Right hindlimb (tissue), 1 donor: Measurements from ENCODE around the gene SLC16A5.
A peak's percentile ranks its signal among the peaks of the same experiment; 100 is the strongest.
"Not testable (repeated sequence)": the region's sequence is repeated elsewhere in the genome, so short reads cannot be mapped to it uniquely, and the experiment has no call there.

Experiments
- DNase-seq: peaks from one replicate; pipeline ENCODE4 v3.0.0-alpha.2; 2018

SLC16A5 gene, protein sequence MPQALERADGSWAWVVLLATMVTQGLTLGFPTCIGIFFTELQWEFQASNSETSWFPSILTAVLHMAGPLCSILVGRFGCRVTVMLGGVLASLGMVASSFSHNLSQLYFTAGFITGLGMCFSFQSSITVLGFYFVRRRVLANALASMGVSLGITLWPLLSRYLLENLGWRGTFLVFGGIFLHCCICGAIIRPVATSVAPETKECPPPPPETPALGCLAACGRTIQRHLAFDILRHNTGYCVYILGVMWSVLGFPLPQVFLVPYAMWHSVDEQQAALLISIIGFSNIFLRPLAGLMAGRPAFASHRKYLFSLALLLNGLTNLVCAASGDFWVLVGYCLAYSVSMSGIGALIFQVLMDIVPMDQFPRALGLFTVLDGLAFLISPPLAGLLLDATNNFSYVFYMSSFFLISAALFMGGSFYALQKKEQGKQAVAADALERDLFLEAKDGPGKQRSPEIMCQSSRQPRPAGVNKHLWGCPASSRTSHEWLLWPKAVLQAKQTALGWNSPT

DNA sequence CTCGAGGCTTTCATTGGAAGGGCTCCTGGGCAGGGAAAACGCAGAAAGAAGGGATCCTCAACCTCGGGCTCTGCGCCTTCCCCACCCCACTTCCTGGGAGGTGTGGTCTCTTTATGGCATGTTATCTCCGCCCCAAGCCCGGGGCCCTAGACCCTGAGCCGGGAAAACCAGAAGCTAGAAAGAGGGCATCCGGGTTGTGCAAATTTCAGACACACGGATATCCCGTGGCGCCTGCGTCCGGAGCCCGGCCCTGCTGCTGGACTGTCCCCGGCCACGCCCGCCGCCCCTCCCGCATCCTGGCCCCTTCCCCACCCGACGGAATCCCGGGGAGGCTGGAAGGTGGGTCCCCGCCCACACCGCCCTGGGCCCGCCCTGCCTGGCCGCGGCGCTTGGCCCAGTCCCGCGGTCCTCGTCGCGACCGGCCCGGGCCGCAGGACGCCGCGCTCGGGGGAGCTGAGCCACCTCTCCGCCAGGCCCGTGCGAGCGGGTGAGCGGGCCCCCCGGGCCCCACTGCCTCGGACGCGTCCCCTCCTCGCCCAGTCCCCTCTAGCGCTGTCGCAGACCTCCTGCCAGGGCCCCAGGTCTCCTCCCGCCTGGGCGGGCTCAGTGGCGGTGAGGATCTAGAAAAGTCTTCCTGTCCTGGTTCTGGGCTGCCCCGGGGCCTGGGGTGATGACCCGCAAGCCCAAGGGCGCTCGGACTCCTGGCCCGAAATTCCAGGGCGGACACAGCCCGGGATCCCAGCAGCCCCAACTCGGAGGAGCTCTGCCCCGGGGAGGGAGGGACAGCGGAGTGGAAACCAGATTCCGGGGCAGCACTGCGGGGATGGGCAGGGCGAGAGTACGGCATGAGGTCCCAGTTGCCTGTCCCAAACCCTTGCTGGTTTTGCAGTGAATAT lies at the start of gene SLC16A5:
SLC16A5 (plus strand) TSS at position 397 of the 896 bp plus-strand sequence. CDS start 5,683 bp downstream, outside the sequence.
- peak; percentile 92 for DNase-seq

DNA sequence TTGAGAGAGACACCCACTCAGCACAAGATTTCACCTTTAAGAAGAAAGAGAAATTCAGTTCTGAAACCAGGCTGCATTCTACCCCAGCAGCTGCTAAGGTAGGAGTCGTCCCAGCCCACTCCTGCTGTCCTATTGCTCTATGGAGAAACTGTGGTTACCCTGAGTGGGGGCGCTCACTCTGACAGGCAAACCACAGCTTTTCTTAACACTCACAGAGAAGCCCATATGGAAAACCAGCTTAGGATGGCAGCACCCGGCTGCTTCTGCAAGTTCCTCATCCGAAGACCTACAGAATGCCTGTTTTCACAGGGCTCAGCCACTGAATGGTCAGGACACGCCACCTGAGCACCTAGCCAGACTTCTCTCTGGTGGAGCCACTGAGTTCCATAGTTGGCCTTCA lies 48.5 kb upstream of the SLC16A5 start:
- DNase-seq, result no peak

DNA sequence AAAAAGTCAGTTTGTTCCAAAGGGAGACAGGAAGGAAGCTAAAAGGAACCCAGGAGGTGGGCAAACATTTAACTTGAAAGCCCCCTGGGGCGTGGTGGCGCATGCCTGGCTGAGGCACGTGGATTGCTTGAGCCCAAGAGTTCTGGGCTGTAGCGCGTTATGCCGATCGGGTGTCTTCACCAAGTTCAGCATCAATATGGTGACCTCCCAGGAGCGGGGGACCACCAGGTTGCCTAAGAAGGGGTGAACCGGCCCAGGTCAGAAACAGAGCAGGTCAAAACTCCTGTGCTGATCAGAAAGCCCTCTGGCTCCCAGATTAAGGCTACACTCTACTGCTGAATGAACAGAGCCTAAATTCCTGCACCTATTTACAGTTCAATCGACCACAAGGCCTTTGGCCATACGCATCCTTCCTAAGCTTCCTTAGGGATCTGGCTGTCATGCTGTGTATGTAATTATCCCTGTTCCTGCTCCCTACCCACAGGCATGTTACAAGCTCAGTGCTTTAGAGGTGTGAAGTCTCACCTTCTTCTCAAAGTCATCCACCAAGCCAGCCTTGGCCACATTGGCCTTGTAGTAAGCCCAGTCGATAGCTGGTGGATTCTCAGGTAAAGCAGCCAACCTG lies 46.0 kb upstream of the SLC16A5 start:
- no peak for DNase-seq

DNA sequence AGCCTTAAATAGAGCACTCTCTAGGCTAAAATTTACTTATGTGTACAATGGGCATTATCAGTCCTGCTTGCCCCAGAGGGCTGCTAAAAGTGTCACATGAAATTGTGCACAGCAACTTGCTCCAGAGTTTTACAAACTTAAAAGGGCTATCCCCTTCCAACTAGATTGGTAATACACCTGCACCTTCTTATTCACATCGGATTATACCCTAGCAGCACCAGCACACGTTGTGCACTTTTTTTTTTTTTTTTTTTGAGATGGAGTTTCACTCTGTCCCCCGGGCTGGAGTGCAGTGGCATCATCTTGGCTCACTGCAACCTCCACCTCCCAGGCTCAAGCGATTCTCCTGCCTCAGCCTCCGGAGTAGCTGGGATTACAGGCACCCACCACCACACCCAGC lies 44.0 kb upstream of the SLC16A5 start:
- not testable (repeated sequence) for DNase-seq

DNA sequence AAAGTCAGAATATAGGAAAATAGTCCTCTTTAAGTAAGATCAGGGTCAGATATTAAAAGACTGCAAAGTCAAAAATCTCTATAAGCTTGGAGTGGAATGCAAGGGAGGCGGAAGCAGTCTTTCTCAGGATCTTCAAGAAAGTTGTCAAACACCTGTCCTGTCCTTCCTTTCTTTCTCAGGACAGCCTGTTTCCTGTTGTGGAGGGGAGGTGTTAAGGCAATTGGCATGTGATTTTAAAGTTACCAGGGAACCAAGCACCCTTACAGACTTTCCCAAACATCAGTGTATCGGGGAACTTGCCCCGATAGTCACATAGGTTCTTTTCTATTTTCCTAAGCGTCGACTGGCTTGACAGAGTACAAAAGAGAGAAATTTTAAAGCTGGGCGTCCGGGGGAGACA lies 43.0 kb upstream of the SLC16A5 start:
- DNase-seq, result no peak

DNA sequence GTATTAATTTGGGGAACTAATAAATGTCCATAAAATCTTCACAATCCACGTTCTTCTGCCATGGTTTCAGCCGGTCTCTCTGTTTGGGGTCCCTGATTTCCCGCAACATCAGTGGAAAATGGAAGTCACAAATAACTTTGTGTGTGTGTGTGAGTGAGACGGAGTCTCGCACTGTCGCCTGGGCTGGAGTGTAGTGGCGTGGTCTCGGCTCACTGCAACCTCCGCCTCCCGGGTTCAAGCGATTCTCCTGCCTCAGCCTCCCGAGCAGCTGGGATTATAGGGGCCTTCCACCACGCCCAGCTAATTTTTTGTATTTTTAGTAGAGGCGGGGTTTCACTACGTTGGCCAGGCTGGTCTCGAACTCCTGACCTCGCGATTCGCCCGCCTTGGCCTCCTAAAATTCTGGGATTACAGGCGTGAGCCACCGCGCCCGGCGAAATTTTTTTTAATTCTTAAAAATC lies 41.8 kb upstream of the SLC16A5 start:
- DNase-seq, result not testable (repeated sequence)

DNA sequence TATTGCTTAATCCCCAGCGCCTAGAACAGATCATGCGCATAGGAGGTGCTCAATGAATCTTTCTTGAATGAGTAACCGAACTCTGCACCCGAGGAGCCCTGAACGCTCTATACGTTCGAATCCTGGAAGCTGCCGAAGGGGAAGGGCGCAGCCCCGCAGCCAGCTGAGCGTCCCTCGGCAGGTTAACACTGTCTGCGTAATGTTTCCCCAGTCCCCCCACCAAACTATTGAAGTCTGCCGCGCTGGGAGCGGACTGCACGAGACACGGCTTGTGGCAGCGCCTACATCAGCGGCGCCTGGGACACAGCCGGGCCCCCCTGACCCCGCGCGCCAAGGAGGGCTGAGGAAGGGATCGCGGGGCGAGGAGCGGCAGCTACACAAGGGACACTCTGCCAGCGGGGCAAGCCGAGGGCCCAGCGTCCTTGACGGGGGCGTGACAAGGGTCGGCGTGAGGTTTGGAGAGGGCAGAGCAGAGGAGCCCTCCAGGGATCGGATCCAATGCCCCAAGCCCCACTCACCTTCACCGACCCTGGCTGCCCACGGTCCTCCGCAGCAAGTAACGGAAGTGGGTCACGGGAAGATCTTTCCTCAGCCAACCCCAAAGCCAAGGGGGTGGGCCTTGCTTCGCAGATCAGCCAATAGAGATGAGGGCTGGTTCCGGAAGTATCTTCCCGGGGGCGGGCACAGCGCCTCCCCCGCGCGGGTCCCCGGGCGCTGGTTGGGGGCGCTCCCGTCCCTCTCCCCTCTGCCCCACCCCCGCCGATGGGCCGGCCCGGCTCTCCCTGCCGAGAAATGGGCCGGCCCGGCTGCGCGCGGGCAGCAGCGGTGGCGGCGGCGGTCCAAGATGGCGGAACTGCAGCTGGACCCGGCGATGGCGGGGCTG lies 41.1 kb upstream of the SLC16A5 start, which contains the start of the genes ATP5PD and KCTD2:
ATP5PD (minus strand) TSS at position 563 of the 883 bp plus-strand sequence. CDS start 4,319 bp downstream, outside the sequence.
KCTD2 (plus strand) TSS at position 819 of the 883 bp plus-strand sequence; CDS start at position 845, 26 bp downstream.
- DNase-seq, result peak; percentile 98

DNA sequence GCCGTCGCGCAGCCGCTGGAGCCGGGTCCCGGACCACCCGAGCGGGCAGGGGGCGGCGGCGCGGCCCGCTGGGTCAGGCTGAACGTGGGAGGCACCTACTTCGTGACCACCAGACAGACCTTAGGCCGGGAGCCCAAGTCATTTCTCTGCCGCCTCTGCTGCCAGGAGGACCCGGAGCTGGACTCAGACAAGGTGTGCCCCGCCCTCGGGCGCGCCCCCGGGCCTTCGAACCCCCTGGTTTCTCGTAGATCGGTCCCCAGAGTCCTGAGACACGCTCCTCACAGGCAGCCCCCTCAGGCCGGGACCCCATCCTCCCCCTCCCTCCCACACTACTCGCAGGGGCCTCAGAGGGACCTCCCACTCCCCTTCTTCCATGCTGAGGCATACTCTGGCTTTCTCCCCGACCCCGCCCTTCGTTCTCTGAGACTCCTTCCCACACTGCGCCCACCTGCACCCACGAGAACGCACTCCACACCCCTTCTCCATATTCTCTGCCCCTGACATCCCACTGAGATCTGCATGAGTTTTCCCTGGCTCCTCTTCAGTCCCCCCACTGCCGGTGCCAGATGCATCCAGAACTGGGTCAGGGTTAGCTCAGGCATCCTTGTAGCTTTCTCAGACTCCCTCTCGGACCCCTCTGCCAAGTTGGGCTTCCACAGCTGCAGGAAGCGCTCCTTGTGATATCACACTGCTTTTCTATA lies 40.2 kb upstream of the SLC16A5 start:
- DNase-seq, result peak; percentile 61

DNA sequence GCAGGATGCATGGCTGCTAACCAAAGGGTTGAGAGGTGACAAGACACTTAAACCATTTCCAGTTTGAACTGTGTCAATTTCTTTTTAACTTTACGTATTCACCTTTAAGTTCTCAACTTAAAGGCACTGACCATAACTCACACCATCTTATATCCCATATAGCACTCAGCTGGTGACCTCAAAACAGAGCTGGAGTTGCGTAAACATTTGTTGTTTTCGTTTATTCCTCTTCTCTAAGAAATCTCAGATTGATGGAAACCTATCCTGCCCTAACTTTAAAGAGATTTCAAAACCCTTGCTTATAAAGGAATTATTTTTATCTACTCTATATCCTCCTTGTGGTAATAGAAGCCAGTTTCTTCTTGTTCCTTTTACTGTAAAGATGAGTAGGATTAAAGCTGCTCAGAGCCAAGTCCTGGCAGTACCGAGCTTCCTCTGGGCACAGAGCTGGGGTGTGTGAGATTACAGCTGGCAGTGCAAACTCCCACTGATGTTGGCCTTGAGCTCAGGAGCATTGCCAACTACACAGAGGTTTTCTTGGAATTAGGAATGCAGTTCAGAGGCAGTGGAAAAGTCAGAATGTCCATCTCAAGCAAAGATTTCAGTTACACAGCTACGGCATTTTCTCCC lies 39.4 kb upstream of the SLC16A5 start:
- peak; percentile 70 for DNase-seq

DNA sequence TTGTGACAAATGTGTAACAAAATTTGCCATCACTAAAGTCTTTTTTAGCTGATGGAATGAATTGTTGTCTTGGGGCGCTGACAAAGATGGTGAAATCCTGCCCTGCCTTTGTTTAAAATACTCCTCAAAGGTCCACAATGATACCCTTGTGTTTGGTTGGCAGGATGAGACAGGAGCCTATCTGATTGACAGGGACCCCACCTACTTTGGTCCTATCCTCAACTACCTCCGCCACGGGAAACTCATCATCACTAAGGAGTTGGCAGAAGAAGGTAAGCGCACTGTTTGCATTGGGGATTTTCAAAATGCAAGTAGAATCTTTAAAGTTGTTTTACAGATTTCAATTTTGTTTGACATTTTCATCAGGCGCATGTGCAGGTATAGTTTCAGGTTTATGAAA lies 38.7 kb upstream of the SLC16A5 start:
- DNase-seq, result no peak

DNA sequence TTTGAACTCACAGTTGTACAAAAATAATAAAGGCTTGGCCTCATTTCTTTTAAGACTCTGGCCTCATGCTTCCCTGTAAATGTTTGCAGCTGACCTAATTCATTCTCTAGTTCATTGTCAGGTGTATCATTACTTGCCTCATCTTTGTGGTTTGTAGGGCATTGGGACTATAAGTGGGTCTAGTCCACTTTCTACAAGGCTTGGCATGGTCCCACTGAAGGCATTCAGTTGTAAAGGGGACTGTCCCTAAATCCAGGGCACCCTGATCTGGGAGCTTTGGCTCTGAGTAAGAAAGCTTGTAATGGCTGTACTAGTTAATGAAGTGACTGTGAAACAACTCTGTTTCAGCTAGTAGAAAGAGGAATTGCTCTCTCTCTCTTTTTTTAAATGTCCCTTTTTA lies 38.0 kb upstream of the SLC16A5 start:
- no peak for DNase-seq

DNA sequence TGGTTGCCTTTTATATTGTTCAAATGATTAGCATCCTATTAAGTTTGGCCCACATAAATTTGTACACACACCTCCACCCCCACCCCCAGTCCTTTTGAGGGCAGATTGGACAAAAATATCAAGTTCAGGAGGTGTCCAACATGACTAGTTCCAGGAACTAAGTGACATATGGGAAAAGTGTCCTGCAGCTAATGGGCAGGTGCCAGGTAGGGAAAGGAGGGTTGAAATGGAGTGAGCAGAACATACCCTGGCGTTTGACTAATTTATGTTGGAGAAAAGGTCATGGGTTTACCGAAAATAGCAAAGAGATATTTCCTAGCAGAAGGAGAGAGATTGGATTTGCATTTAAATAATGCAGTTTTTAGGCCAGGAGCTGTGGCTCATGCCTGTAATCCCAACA lies 35.8 kb upstream of the SLC16A5 start:
- no peak for DNase-seq

DNA sequence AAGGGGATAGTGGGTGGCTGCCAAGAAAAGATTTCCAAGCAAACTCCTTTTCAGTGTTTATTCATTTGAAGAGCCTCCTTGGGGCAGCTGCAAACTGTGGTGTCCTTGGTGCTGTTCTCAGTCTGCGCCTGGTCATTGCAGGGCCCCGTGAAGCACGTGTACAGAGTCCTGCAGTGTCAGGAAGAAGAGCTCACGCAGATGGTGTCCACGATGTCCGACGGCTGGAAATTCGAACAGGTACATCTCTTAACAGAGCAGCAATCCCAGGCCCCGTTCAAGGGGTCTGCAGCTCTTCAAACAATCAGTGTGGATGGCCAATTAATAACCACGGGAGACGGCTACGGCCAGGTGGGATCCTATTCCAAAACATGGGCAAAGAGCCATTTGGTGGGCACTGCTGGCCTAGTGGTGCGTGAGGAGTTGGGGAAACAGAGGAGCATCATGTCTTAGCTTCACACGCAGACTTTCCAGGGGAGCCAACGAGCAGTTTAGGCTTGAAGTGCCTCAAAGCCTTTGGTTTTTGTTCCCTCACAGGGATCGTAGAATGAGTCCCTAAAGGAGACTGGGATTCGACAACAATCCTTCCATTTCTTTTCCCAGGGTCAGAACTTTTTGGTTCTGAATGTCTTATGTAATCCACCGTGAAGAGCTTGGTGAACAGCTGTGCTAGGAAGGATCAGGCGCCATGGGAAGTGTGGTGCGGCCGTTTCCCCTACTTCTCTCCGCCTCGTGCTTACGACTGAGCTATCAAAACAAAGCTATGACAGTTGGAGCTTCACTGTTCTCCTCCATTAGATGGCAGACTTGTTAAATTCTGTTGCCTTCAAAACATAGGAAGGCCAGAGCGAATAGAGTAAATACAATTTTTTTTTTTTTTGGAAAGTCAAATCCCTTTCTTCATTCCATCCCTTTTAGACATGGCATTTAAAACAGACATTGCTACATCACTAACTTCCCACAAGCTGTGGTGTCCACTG lies 28.1 kb upstream of the SLC16A5 start:
- peak; percentile 51 for DNase-seq

DNA sequence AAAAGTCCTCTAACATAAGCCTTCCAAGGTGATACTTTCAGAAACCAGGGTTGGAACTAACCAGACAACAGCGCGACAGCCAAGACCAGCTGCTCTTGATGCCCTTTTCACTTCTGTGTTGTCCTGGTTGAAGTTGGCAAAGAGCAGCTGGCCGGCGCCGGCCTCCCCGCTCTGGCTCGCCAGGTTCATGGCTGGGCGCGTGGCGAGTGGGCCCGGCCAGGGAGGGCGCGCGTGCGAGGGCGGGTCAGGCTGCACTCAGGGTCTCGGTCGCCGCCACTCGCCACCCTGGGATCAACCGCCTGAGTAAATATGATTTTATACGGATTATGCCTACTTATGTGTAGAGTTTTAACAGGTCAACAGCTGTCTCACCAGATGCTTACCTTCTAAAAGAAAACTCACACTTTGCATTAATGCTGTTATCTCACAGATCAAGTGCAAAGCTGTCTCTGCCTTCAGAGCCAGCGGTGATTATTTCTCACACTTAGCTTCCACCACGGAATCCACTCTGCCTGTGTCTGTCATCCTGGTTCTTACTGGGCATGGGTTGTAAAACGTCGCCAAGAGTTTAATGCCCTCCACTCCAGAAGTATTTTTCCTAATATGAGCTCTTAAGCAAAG lies 27.2 kb upstream of the SLC16A5 start:
- no peak for DNase-seq

DNA sequence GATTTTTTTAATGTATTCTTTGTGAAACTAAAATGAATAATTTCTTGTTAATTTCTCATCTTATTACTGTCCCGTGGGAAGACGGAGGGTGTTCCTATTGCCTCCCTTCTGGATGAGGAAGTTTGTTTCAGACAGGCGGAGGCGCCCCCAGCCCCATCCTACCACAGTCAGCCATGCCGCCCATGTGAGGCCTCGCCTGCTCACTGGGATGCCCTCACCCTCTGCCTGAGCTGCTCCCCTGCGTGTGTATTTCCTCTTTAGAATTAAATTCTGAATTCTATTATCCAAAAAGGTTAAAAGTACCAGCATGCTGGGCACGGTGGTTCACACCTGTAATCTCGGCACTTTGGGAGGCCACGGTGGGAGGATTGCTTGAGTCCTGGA lies 26.7 kb upstream of the SLC16A5 start:
- DNase-seq, result no peak

DNA sequence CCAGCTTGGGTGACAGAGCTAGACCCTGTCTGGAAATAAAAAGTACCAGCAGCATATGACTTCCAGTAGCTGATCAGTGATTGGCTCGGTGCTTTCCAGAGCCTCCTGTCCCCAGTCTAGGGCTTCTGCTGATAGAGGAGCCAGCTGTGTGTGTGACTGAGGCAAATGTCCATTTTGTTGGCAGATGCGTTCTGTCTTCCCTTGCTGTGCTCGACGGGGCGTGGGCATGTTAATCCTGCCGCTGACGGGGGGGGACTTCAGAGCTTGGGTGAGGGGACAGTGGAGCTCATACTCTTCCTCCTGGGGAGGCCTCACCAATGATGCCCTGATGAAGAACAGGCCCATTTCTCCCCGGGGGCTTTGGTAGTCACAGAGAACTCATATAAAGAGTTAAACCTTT lies 26.1 kb upstream of the SLC16A5 start:
- no peak for DNase-seq

DNA sequence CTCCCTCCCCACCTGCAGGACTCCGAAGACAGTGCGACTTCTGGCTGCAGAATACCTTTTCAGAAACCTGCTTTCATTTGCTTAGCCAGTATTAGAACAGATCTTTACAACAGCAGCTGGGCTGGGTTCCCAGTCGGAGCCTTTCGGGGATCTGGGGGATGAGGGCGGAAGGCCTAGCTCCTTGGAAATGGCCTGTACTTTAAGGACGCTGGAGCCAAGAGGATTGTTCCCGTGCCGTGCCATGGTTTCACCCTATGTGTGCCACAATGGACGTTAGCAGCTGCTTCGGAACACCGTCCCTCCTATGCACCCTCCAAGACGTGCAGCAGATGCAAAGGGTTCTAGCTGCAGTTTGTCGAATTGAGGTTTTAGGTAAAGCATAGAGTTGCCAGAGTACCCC lies 24.6 kb upstream of the SLC16A5 start:
- DNase-seq, result no peak

DNA sequence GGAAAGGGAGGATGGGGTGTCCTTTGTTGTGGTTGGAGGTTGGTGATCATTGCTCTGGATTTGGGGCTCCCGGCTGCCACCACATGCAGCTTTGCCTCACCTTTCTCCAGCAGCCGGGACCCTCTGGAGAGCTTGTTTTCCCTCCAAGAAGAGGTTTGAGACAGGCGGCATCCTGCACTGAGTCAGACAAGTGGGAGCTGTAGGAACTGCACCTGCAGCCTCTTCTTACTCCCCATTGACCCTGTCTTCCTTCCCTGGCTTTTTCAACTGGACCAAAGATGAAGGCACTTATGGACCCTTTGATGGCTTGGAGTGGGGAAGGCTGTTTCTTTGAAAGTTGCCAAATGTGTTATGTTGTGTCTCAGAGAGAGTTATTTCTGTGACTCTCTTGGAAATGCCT lies 24.1 kb upstream of the SLC16A5 start:
- DNase-seq, result no peak

DNA sequence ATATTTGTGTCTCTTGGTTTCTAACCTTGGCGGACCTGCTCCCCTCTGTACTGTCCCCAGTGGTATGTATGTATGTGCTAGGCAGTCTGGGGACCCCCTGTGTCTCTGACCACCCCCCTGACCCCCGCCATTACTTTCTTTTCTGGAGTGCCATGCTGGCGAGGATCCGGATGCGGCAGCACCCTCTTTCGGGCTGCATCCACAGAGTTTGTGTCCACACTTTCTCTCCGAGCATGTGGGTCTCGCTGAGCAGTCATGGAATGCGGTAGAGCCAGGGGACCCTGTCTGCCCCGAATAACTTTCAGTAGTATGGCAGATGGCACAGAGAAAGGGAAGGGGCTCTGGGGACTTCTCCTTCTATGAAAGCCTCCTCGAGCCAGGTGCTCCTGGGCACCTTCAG lies 23.7 kb upstream of the SLC16A5 start:
- DNase-seq, result no peak
